WTC11 (cell line): ENCODE data around the gene SVBP. TPM values are rescaled to one million over a fixed set of nuclear protein-coding genes. Genes with fewer than 3 reads are reported as not detected.
A peak's percentile ranks its signal among the peaks of the same experiment; 100 is the strongest.

ENCODE experiments used
- ATAC-seq: fragments of 200-7000 bp; cut with Tn5 transposase; 2 replicates; pipeline ENCODE4 v1.10.0; 2021; ENCODE audit warnings: mild to moderate bottlenecking, moderate library complexity
- CTCF ChIA-PET: fragments of 300-600 bp; sonication (Branson Sonifier 250); formaldehyde crosslinking; loops from one replicate; lab custom pipeline; 2021; ENCODE audit warnings: antibody characterized with exemption; lab: Charles Lee
- POLR2A ChIA-PET: fragments of 350-600 bp; sonication (Branson Sonifier 250); formaldehyde crosslinking; loops from one replicate; lab custom pipeline; 2021; ENCODE audit warnings: antibody characterized with exemption; lab: Charles Lee
- DNase-seq: peaks from one replicate; pipeline ENCODE4 v3.0.0; 2021; ENCODE audit warnings: low spot score
- H3K27ac Mint-ChIP-seq: 2 replicates; pipeline ENCODE4 v1.8.0; 2021; ENCODE audit warnings: mixed read lengths
- H3K27me3 Mint-ChIP-seq: 2 replicates; pipeline ENCODE4 v1.8.0; 2021; ENCODE audit warnings: low read depth, mild to moderate bottlenecking, moderate library complexity, mixed read lengths
- H3K36me3 Mint-ChIP-seq: 2 replicates; pipeline ENCODE4 v1.8.0; 2021; ENCODE audit warnings: mixed read lengths
- H3K4me1 Mint-ChIP-seq: 2 replicates; pipeline ENCODE4 v1.8.0; 2022; ENCODE audit warnings: mixed read lengths
- H3K4me3 Mint-ChIP-seq: 2 replicates; pipeline ENCODE4 v1.8.0; 2021; ENCODE audit warnings: mild to moderate bottlenecking, moderate library complexity, mixed read lengths
- H3K9me3 Mint-ChIP-seq: 2 replicates; pipeline ENCODE4 v1.8.0; 2021; ENCODE audit warnings: mixed read lengths
- AR ChIP-seq: fragments of 250-450 bp; sonication (Bioruptor Pico); IDR thresholded peaks from 2 replicates; pipeline ENCODE4 v1.9.0; 2021; ENCODE audit warnings: mild to moderate bottlenecking
- CBFB ChIP-seq: sonication (generic); formaldehyde crosslinking; IDR thresholded peaks from 2 replicates; pipeline ENCODE4 v1.8.1; 2022; ENCODE audit warnings: mild to moderate bottlenecking, low read depth, missing genetic modification reagents
- FOXJ3 ChIP-seq: sonication (generic); formaldehyde crosslinking; IDR thresholded peaks from 2 replicates; pipeline ENCODE4 v1.9.0; 2021; ENCODE audit warnings: missing genetic modification reagents, mild to moderate bottlenecking, borderline replicate concordance
- GRHL2 ChIP-seq: fragments of 250-450 bp; sonication (Bioruptor Pico); IDR thresholded peaks from 2 replicates; pipeline ENCODE4 v1.8.0; 2022; ENCODE audit warnings: mild to moderate bottlenecking, moderate library complexity; ENCODE audit not compliant: insufficient replicate concordance, severe bottlenecking
- NFYB ChIP-seq: sonication (generic); formaldehyde crosslinking; conservative IDR thresholded peaks from 2 replicates; pipeline ENCODE4 v1.8.0; 2022; ENCODE audit warnings: low read depth, missing genetic modification reagents
- NR1H2 ChIP-seq: sonication (generic); formaldehyde crosslinking; IDR thresholded peaks from 2 replicates; pipeline ENCODE4 v1.9.0; 2021; ENCODE audit warnings: mild to moderate bottlenecking, moderate library complexity, missing genetic modification reagents
- NR2C2 ChIP-seq: sonication (generic); formaldehyde crosslinking; IDR thresholded peaks from 2 replicates; pipeline ENCODE4 v1.8.0; 2022; ENCODE audit warnings: mild to moderate bottlenecking, missing genetic modification reagents
- NR3C1 ChIP-seq: sonication (generic); formaldehyde crosslinking; conservative IDR thresholded peaks from 2 replicates; pipeline ENCODE4 v1.8.1; 2023; ENCODE audit warnings: low read depth, mild to moderate bottlenecking, missing genetic modification reagents
- TEAD4 ChIP-seq: sonication (generic); formaldehyde crosslinking; IDR thresholded peaks from 2 replicates; pipeline ENCODE4 v1.8.0; 2022; ENCODE audit warnings: mild to moderate bottlenecking, missing genetic modification reagents
- ZNF219 ChIP-seq: sonication (generic); formaldehyde crosslinking; IDR thresholded peaks from 2 replicates; pipeline ENCODE4 v1.8.0; 2023; ENCODE audit warnings: missing genetic modification reagents, mild to moderate bottlenecking, borderline replicate concordance
- ZNF396 ChIP-seq: fragments of 250-450 bp; sonication (Bioruptor Pico); IDR thresholded peaks from 2 replicates; pipeline ENCODE4 v1.8.0; 2021; ENCODE audit warnings: mild to moderate bottlenecking, moderate library complexity, borderline replicate concordance
- ZNF416 ChIP-seq: fragments of 250-450 bp; sonication (Bioruptor Pico); IDR thresholded peaks from 2 replicates; pipeline ENCODE4 v1.9.0; 2021; ENCODE audit warnings: mild to moderate bottlenecking, inconsistent platforms
- ZNF423 ChIP-seq: fragments of 250-450 bp; sonication (Bioruptor Pico); IDR thresholded peaks from 2 replicates; pipeline ENCODE4 v2.1.2; 2022; ENCODE audit warnings: mild to moderate bottlenecking, moderate library complexity
- ZNF532 ChIP-seq: fragments of 250-450 bp; sonication (Bioruptor Pico); IDR thresholded peaks from 2 replicates; pipeline ENCODE4 v1.9.0; 2021; ENCODE audit warnings: mild to moderate bottlenecking, borderline replicate concordance
- ZNF671 ChIP-seq: fragments of 250-450 bp; sonication (Bioruptor Pico); IDR thresholded peaks from 2 replicates; pipeline ENCODE4 v1.8.0; 2021; ENCODE audit warnings: mild to moderate bottlenecking
- total RNA-seq: library from RNA; stranded (reverse); gene quantifications from 3 replicates; pipeline ENCODE4 v1.2.3, GENCODE V29; 2021
- TF ChIP-seq, protein P1 (sequence below): sonication (generic); formaldehyde crosslinking; IDR thresholded peaks from 2 replicates; pipeline ENCODE4 v1.8.1; 2022; ENCODE audit warnings: low read depth, missing genetic modification reagents, borderline replicate concordance
- TF ChIP-seq, protein P2 (sequence below): sonication (generic); formaldehyde crosslinking; IDR thresholded peaks from 2 replicates; pipeline ENCODE4 v1.8.1; 2023; ENCODE audit warnings: mild to moderate bottlenecking, missing genetic modification reagents, borderline replicate concordance

SVBP gene
- total RNA-seq, 1 experiment from 2014 or later = 28.7 TPM

- TF ChIP-seq, protein P1, sequence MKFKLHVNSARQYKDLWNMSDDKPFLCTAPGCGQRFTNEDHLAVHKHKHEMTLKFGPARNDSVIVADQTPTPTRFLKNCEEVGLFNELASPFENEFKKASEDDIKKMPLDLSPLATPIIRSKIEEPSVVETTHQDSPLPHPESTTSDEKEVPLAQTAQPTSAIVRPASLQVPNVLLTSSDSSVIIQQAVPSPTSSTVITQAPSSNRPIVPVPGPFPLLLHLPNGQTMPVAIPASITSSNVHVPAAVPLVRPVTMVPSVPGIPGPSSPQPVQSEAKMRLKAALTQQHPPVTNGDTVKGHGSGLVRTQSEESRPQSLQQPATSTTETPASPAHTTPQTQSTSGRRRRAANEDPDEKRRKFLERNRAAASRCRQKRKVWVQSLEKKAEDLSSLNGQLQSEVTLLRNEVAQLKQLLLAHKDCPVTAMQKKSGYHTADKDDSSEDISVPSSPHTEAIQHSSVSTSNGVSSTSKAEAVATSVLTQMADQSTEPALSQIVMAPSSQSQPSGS (CRISPR knock-in tag) = no peak
- TF ChIP-seq, protein P2, sequence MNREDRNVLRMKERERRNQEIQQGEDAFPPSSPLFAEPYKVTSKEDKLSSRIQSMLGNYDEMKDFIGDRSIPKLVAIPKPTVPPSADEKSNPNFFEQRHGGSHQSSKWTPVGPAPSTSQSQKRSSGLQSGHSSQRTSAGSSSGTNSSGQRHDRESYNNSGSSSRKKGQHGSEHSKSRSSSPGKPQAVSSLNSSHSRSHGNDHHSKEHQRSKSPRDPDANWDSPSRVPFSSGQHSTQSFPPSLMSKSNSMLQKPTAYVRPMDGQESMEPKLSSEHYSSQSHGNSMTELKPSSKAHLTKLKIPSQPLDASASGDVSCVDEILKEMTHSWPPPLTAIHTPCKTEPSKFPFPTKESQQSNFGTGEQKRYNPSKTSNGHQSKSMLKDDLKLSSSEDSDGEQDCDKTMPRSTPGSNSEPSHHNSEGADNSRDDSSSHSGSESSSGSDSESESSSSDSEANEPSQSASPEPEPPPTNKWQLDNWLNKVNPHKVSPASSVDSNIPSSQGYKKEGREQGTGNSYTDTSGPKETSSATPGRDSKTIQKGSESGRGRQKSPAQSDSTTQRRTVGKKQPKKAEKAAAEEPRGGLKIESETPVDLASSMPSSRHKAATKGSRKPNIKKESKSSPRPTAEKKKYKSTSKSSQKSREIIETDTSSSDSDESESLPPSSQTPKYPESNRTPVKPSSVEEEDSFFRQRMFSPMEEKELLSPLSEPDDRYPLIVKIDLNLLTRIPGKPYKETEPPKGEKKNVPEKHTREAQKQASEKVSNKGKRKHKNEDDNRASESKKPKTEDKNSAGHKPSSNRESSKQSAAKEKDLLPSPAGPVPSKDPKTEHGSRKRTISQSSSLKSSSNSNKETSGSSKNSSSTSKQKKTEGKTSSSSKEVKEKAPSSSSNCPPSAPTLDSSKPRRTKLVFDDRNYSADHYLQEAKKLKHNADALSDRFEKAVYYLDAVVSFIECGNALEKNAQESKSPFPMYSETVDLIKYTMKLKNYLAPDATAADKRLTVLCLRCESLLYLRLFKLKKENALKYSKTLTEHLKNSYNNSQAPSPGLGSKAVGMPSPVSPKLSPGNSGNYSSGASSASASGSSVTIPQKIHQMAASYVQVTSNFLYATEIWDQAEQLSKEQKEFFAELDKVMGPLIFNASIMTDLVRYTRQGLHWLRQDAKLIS (CRISPR knock-in tag) = no peak
Observed at GRCh38 chr1:42832641-42833240, 15.5 kb upstream of the SVBP start (continued).

- no peak overlapping the region for H3K4me3 Mint-ChIP-seq
- H3K36me3 Mint-ChIP-seq = no peaks in the 10 kb centered on the region
- no peak overlapping the region for H3K27ac Mint-ChIP-seq
- H3K27me3 Mint-ChIP-seq = no peaks in the 10 kb centered on the region
- ChIA-PET CTCF (interaction anchor here (0.6 to 3.4 kb wide), 6 partner anchors 15 to 1524 kb away, joined by 3 to 17 read pairs (median 8); partner anchors contain the start of gene ZNF691), POLR2A (interaction anchor here (0.7 kb wide), 1 partner anchor 14 kb away, joined by 8 read pairs; no protein-coding TSS in a partner anchor)
- H3K4me1 Mint-ChIP-seq = peaks cover 3% of the 10 kb centered on the region; the same call in 1 of the 2 replicates
- TF ChIP-seq GRHL2 (no peak), AR (CRISPR knock-in tag) (no peak)
- ATAC-seq = no peak
- no peak for DNase-seq
- no peaks in the 10 kb centered on the region for H3K9me3 Mint-ChIP-seq
Observed at GRCh38 chr1:42831273-42831672, 14.1 kb upstream of the SVBP start.

GRCh38 chr1:42830631-42831030, 13.4 kb upstream of the SVBP start:
- peak; percentile 80 for ATAC-seq

More at GRCh38 chr1:42830631-42831030, 13.4 kb upstream of the SVBP start:
- no peak overlapping the region for H3K4me3 Mint-ChIP-seq
- no peak for TF ChIP-seq FOXJ3 (CRISPR knock-in tag)
- TF ChIP-seq ZNF416 = no peak
- TF ChIP-seq, protein P1 (CRISPR knock-in tag) = no peak
- TF ChIP-seq NR2C2 (CRISPR knock-in tag) = no peak
- no peak for TF ChIP-seq NFYB (CRISPR knock-in tag)
- no peak for TF ChIP-seq TEAD4 (CRISPR knock-in tag)
- TF ChIP-seq ZNF396 (CRISPR knock-in tag) = no peak
- no peak for TF ChIP-seq ZNF671 (CRISPR knock-in tag)
- no peak for TF ChIP-seq ZNF532 (CRISPR knock-in tag)
- TF ChIP-seq NR3C1 (CRISPR knock-in tag) = no peak
- TF ChIP-seq CBFB (CRISPR knock-in tag) = no peak
- TF ChIP-seq ZNF219 = no peak
- no peak for TF ChIP-seq NR1H2
- no peak for TF ChIP-seq ZNF423 (CRISPR knock-in tag)
- H3K9me3 Mint-ChIP-seq = no peaks in the 10 kb centered on the region
- ChIA-PET POLR2A (interaction anchor here (0.6 kb wide), 1 partner anchor 92 kb away, joined by 3 read pairs; no protein-coding TSS in a partner anchor), CTCF (interaction anchor here (0.7 to 3.4 kb wide), 6 partner anchors 16 to 313 kb away, joined by 3 to 17 read pairs (median 8); partner anchors contain the start of gene ZNF691)
- no peaks in the 10 kb centered on the region for H3K36me3 Mint-ChIP-seq
- H3K27me3 Mint-ChIP-seq = no peaks in the 10 kb centered on the region
- H3K27ac Mint-ChIP-seq = no peak overlapping the region
- peak; percentile 40 for DNase-seq
- H3K4me1 Mint-ChIP-seq = peaks cover 3% of the 10 kb centered on the region; the same call in 1 of the 2 replicates
